Measurements from ENCODE around the gene ZNF488. TPM values are rescaled to one million over a fixed set of nuclear protein-coding genes. Genes with fewer than 3 reads are reported as not detected.
A peak's percentile ranks its signal among the peaks of the same experiment; 100 is the strongest.

ZNF488 gene
- total RNA-seq, 4 donors from 2014 or later, result 4.1 to 23.5 (median 16.1) TPM

GRCh38 chr10:47415520-47416304 lies 31.6 kb upstream of the ZNF488 start:
- DNase-seq, result no peak
- no peaks in the 10 kb centered on the region for H3K9me3 ChIP-seq
- H3K36me3 ChIP-seq, result no peaks in the 10 kb centered on the region
- TF ChIP-seq CTCF (IDR thresholded peaks at IDR 0.05) (no peak), POLR2A (IDR thresholded peaks at IDR 0.05) (no peak)
- no peaks in the 10 kb centered on the region for H3K27me3 ChIP-seq
- H3K27ac ChIP-seq, result no peak overlapping the region
- H3K4me3 ChIP-seq, result no peak overlapping the region
- no peaks in the 10 kb centered on the region for H3K4me1 ChIP-seq

GRCh38 chr10:47414752-47415519 lies 30.8 kb upstream of the ZNF488 start:
- H3K4me3 ChIP-seq, result no peak overlapping the region
- H3K27me3 ChIP-seq, result no peaks in the 10 kb centered on the region
- H3K36me3 ChIP-seq, result no peaks in the 10 kb centered on the region
- peak in 1 of 3 donors; percentile 26 for DNase-seq
- no peaks in the 10 kb centered on the region for H3K9me3 ChIP-seq
- H3K4me1 ChIP-seq, result no peaks in the 10 kb centered on the region
- TF ChIP-seq CTCF (IDR thresholded peaks at IDR 0.05) (no peak), POLR2A (IDR thresholded peaks at IDR 0.05) (no peak)
- H3K27ac ChIP-seq, result no peak overlapping the region

- no peak for TF ChIP-seq POLR2A (IDR thresholded peaks at IDR 0.05)
- TF ChIP-seq CTCF (IDR thresholded peaks at IDR 0.05), result no peak
- Histone ChIP-seq H3K36me3 (no peaks in the 10 kb centered on the region), H3K4me1 (no peaks in the 10 kb centered on the region), H3K27ac (no peak overlapping the region), H3K27me3 (no peaks in the 10 kb centered on the region), H3K9me3 (no peaks in the 10 kb centered on the region), H3K4me3 (no peak overlapping the region)
- DNase-seq, result no peak
These were observed 30.1 kb upstream of the ZNF488 start for GRCh38 chr10:47414227-47414592.

- Histone ChIP-seq H3K4me1 (no peaks in the 10 kb centered on the region), H3K9me3 (no peaks in the 10 kb centered on the region), H3K27ac (no peak overlapping the region), H3K27me3 (no peaks in the 10 kb centered on the region), H3K36me3 (no peaks in the 10 kb centered on the region), H3K4me3 (no peak overlapping the region)
- peak in 1 of 3 donors; percentile 39 for DNase-seq
- TF ChIP-seq CTCF (IDR thresholded peaks at IDR 0.05), result no peak
- TF ChIP-seq POLR2A (IDR thresholded peaks at IDR 0.05), result no peak
These were observed 29.6 kb upstream of the ZNF488 start for GRCh38 chr10:47413531-47414226.

GRCh38 chr10:47412869-47413268 lies 28.8 kb upstream of the ZNF488 start:
- H3K4me3 ChIP-seq, result no peak overlapping the region
- DNase-seq, result no peak

More at GRCh38 chr10:47412869-47413268, 28.8 kb upstream of the ZNF488 start:
- Histone ChIP-seq H3K9me3 (no peaks in the 10 kb centered on the region), H3K4me1 (no peaks in the 10 kb centered on the region), H3K27ac (no peak overlapping the region), H3K36me3 (no peaks in the 10 kb centered on the region), H3K27me3 (no peaks in the 10 kb centered on the region)
- no peak for TF ChIP-seq CTCF (IDR thresholded peaks at IDR 0.05)

All from Peyer's patch (tissue), 4 donors.